ENCODE measurements around the gene PPAN.

Gene PPAN

DNA sequence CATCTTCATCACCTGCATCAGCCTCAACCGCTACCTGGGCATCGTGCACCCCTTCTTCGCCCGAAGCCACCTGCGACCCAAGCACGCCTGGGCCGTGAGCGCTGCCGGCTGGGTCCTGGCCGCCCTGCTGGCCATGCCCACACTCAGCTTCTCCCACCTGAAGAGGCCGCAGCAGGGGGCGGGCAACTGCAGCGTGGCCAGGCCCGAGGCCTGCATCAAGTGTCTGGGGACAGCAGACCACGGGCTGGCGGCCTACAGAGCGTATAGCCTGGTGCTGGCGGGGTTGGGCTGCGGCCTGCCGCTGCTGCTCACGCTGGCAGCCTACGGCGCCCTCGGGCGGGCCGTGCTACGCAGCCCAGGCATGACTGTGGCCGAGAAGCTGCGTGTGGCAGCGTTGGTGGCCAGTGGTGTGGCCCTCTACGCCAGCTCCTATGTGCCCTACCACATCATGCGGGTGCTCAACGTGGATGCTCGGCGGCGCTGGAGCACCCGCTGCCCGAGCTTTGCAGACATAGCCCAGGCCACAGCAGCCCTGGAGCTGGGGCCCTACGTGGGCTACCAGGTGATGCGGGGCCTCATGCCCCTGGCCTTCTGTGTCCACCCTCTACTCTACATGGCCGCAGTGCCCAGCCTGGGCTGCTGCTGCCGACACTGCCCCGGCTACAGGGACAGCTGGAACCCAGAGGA lies 7.9 kb downstream of the PPAN start:
- DNase-seq (ENCODE audit: low read depth): no peak

DNA sequence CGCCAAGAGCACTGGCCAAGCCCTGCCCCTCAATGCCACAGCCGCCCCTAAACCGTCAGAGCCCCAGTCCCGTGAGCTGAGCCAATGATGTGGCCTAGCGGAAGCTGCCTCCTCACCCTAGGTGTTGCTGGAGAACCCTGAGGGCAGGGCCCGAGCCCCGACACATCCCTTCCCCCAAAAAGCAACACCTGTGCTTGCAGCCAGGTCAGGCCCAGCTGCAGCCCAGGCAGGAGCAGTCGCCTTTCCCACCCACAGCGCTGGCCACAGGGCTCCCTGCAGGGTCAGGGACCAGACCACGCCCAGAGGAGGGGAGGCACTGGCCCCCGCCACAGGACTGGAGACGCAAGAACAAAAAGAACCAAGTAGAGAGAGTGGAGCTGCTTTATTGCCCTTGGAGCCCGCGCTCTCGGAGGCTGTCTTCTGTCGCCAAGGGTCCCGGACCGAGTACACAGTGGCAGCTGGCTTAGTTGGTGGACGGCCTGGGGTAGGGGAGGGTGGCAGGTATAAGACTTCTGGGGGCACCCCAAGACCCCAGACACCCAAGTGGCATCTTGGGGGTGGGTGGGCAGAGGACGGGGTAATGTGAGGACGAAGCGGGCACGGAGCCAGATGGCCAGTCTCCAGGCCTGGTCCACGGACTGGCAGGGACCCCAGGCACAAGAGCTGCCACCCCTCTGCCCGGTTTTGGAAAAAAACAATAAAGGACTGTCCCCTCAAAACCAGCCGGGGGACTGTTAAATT lies 8.7 kb downstream of the PPAN start:
- no peak for DNase-seq (ENCODE audit: low read depth)

DNA sequence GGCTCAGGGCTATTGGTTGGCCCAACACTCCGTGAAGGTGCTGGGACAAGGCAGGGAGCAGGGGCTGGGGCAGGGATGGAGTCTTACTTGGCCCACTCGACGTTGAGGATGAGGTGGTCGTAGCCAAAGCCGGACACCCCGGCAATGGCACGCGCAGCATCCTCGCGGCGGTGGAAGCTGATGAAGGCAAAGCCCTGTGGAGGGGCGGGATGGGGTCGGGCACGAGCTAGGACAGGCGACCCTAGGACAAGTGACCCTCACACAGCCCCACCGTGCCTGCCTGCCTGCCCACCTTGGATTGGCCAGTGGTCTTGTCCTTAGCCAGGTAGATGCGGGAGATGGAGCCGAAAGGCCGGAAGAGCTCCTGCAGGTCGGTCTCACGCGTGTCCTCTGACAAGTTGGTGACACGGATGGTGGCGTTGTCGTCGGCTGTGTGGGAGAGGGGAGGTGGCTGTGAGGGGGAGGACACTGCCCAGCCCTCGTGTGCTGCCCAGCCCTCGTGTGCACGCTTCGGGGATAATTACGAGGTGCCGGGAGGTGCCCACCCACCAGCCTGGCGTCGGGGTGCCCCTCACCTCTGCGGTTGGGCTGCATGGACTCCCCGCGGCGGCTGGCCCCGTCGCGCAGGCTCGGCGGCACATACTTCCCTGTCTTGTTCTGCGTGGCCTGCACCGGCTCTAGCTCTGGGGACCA lies 9.4 kb downstream of the PPAN start:
- DNase-seq (ENCODE audit: low read depth): no peak

DNA sequence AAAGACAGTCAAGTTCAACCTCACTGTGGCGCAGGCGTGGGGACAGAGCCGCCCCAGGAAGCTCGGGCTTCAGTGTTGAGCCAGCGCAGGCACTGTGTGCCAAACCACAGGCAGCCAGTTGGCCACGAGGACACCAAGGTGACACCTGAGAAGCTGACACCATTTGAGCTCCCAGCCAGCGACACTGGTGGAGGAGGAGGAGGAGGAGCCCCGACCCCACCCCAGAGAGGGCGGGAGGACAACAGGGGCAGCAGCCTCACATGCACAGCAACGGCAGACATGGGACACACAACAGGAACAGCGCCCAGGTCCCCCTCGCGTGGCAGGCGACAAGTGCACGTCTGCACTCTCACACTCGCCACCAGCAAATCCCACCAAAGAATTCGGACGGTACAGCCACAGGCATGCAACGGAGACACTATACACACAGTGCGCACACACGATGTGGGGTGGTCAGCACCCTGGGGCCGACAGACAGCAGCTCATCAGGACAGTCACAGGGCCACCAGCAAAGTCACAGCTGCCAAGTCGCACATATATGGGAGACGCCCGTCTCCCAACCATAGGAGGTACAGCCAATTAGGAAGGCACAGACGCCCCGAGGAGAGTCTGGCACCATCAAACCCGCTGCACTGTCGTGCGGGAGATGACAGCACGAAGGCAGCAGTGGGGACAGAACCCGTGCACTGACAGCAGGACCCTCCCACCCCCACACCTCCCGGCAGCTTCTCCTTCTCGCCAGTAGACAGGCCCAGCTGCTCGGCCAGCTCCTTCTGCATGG lies 10.1 kb downstream of the PPAN start:
- DNase-seq (ENCODE audit: low read depth): no peak

DNA sequence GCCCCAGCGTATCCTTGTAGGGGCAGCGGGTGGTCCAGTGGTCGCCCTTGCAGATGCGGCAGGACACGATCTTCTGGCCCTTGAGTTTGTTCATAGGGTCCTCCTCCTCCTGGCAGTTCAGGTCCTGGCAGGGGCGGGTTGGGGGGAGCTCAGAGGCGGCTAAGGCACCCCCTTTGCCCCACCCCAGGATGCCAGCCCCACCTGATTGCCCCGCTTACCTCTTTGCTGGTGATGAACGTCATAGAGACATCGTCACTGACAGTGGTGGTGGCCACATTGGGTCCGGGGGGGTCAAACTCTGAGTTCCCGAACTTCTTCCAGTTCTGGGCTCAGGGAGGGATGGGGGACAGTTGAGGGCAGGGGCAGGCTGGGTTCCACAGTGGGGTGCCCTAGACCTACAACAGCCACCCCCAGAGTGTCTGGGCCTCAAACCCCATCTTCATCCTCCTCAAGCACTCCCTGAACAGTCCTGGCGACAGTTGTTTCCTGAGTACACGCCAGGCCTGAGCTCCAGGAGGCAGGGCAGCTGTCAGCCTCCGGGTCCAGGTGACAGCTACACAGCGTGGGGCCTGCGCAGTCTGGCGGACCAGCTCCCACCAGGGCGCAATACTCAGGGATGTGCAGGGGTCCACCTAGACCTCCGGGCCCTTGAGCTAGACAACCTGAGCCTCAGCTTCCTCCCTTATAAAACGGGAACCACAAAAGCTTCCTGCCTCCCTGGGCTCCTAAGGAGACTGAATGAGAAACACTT lies 10.9 kb downstream of the PPAN start:
- no peak for DNase-seq (ENCODE audit: low read depth)

DNA sequence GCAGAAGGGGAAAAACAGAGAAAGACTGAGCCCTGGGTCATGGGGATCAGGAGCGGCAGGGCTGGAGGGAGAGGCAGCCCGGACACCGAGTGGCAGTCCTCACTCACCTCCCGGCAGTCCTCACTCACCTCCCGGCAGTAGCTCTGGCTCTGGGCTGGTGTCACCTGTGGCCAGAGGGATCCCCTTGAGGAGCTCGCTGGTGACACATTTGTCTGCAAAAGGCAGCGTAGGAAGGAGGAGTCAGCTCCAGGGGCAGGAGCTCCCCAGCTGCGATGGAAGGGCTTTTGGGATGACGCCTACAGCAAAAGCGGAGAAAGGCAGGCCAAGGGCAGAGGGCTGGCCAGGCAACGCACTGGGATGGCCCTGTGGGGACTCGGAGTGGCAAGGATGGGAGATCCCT lies 12.8 kb downstream of the PPAN start:
- DNase-seq (ENCODE audit: low read depth): no peak

DNA sequence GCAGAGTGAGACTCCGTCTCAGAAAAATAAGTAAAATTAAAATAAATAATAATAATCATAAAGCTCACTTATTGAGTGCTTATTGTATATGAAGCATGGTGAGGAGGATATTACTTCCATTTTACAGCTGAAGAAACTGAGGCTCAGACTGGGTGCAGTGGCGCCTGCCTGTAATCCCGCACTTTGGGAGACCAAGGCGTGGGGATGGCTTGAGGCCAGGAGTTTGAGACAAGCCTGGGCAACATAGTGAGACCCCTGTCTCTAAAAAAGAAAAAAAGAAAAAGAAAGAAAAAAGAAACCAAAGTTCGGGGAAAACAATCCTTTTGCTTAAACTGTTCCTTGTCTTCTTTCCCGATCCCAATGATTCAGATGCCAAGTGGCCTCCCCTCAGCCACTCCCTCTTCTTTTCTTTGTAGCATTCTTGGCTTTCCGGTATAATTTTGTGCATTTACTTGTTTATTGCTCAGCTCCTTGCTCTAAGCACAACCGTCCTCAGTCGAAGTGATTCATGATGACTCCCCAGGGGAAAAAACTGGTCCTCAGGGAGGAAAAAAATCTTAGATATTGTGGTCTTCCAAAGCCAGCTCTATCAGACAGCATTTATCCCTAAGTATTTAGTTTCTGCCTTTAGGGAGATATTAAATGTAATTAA lies 14.5 kb downstream of the PPAN start:
- DNase-seq (ENCODE audit: low read depth): no peak

DNA sequence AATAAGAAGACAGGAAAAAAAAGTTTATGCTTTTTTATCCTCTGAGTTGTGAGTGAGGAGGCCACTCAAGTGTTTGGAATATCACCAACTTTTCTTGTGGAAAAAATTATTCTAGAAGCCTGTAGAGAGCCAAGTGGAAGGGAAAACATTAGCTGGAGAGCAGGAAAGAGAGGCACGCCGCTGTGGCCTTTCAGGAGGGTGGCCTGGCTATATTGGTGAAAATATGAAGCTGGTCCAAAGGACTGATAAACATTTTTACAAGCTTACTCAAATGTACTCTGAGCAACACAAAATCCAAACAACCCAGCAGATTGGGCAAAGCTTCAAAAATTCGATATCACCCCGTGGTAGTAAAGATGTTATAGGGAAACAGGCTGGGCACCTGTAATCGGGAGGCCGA lies 15.9 kb downstream of the PPAN start:
- no peak for DNase-seq (ENCODE audit: low read depth)

DNA sequence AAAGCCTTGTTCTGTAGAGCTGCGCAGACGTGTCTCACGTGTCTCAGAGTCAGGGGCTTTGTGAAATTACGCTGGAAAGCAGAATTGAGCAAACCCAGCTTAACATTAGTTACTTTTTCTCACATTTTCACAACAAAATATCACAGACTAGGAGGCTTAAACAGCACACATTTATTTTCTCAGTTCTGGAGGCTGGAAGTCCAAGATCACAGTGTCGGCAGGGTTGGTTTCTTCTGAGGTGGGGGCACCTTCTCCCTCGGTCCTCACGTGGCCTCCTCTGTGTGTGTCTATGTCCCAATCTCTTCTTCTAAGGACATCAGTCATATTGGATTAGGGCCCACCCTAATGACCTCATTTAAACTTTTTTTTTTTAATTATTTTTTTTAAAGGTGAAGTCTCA lies 18.3 kb downstream of the PPAN start:
- DNase-seq (ENCODE audit: low read depth): no peak

DNA sequence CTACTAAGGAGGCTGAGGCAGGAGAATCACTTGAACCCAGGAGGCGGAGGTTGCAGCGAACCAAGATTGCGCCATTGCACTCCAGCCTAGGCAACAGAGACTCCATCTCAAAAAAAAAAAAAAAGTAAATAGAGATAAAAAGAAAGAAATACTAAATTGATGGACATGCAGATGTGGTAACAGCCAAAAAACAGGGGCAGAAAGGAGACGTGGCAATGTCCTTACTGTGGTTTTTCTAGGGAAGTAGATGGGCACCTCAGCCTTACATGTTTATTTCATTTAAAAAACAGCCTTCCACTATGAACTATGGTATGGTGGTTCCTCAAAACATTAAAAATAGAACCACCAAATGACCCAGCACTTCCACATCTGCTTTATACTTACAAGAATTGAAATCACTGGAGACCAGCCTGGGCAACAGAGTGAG lies 20.1 kb downstream of the PPAN start:
- no peak for DNase-seq (ENCODE audit: low read depth)

DNA sequence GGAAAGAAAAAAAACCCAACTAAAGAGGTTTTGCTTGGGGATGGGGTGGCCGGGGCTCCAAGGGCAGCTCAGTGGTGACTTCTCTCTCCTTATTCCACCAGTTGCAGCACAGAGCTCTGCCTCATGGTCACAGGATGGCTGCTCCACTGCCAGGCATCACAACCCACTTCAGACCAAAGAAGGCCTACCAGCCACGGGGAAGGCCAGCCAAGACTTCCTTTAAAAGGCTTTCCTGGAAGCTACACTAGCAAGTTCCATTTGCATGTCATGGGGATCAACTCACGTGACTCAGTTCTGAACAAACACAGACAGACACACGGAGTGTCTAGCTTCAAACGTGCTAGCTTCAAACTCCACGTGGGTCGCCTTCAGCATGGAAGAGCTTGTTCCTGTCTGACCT lies 26.7 kb downstream of the PPAN start:
- DNase-seq (ENCODE audit: low read depth): no peak

DNA sequence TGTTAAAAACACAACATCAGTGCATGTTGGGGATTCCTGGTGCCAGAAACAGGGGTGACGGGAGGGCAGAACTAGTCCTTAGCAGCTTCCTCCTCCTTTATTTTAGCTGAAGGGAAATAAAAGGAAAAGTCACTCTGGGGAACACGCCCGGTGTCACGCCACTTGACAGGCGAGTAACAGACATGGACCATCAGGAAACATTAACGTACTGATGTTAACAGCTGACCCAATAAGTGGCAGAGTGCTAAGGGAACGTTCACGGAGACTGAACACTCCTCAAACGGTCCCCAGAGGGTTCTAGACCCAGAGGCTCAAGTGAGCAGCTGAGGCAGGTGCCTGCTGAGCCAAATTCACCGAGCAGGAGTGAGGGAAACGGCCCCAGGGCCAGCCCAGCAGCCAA lies 27.4 kb downstream of the PPAN start:
- DNase-seq (ENCODE audit: low read depth): no peak

DNA sequence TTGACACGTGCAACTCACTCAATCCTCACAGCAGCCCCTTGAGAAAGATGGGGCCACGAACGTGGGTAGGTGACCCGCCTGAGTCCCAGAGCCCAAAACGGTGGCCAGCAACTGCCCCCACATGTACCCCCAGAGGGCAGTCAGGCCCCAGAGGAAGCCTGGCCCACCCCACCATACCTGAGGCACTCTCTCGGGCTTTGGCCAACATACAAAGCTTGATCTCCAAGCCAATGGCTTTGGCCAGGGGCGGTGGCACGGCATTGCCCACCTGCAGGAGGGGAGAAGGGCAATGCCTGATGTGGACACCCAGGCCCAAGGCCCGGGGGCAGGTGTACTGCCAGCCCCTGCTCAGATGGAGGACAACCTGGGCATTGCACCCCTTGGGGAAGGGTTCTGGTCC lies 27.9 kb downstream of the PPAN start:
- no peak for DNase-seq (ENCODE audit: low read depth)

DNA sequence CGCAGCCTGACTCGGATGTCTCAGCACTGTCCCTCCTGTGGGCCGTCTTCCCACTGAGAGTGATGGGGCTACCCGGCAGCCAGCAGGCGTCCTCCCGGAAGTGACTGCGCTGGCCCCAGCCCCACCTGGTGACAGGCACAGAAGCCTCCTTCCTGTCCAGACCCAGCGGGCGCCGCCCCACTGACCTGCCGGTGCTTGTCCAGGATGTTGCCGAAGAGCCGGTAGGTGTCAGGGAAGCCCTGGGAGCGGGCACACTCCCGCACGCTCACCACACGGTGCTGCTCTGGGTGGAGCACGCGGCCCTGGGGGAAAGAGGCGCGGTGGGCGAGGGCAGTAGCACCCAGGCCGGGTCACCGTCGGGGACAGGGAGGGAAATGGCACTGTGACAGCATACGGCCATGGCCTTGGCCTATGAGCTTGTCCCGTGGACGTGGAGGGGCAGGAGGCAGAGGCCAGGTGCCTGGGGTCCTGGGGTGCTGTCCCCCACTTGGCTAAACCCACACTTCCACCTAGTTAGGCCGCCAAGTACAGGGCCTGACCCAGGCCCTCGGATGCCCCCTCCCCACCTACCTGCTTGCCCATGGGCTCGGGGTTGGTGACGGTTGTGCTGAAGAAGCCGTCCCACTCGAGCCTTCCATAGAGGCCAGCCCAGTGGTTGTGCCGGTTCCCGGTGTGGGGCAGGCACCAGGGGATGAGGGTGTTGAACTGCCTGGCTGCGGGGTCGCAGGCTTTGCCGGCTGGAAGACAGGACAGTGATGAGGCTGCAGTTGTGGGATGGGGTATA lies 29.6 kb downstream of the PPAN start:
- DNase-seq (ENCODE audit: low read depth): no peak

DNA sequence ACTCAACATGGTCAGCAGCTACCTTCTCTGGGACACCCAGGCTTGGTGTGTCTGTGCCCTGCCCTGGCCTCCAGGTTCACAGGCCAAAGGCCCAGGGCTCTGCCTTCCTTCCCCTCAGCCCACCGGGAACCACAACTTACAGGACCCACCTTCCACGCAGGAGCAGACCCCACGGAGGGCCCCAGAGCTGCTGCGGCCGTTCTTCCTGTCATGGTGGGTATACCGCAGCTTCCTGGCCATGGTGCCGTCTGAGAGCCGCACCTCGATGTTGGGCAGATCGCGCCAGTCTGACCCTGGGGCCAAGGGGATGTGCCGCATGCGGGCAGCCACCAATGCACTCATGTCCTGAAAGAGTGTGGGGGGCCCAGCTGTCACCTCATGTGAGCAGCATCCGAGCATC lies 30.8 kb downstream of the PPAN start:
- DNase-seq (ENCODE audit: low read depth): no peak

DNA sequence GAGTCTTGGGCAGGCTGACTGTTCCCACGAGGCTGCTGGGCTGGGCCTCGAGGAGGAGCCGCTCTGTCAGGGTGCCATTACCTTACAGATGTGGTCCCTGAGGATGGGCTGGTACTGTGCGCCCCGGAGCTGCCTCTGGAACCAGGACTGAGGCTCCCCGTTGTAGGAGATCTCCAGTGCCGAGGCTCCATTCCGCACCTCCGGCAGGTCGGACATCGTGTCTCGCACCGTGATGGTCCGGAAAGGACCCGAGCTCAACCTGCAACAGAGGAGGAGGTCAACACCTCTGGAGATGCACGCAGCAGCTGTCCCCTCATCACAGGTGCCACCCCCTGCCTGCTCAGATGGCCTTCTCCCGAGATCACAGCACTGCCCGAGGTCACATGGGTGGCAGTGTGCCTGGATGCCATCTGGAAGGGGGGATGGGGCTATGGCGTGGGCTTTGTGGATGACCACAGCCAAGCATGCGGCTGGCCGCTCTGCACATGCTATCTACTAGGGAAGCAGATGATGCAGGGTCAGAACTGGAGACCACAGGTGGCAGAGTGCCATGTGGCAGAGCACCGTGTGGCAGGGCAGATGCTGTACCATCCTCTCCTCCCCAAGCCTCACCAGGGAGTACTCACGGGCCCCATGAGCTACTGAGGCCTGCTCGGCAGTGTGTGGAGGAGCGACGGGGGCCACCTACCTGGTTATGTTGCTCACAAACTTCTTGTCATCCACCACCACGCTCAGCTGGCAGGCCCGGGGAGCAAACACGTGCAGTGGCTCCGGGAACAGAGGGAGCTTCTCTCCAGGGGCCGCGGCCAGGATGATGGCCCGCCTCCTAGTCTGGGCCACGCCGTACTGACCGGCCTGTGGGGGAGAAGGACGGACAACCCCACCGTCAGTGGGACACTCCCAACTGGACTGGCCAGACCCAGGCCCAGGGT lies 31.9 kb downstream of the PPAN start:
- DNase-seq (ENCODE audit: low read depth): no peak

DNA sequence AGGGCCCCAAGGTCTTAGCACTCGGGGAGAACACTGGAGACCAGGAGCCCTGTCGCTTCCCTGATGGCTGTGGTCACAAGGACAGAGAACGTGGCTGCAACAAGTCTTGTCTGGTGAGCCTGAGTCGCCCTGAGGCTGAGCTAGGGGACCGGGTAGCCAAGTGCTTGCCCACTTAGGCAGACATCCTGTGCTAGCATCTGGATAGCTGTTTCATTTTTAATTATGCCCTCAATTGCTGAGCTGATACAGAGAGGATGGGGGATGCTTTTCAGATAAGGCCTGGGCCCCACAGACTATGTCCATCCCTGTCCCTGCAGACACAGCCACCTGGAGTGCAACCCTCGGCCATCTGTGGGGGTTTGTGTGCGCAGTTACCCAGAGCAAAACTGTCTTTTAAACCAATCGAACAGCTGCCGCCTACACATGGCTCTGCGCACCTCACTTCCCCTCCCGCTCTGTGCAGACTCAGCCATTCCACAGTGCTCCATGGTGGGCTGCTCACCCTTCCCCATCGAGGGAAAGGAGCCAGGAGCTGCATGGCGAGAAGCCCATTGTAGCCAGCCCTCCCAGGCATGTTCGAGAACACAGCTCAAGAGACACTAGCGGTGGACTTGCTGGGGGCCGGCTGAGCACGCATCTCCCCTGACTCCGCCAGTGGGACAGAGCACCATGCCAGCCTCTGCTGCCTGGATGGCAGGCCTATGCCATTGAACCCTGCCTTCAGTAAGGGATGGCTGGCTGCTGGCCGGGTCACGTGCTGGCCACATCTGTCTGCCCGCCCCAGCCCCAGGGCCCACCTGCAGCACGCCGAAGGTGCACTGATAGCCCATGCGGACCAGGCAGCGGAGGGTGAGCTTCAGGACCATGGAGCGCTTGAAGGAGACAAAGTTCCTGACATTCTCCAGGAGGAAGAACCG lies 33.0 kb downstream of the PPAN start:
- no peak for DNase-seq (ENCODE audit: low read depth)

DNA sequence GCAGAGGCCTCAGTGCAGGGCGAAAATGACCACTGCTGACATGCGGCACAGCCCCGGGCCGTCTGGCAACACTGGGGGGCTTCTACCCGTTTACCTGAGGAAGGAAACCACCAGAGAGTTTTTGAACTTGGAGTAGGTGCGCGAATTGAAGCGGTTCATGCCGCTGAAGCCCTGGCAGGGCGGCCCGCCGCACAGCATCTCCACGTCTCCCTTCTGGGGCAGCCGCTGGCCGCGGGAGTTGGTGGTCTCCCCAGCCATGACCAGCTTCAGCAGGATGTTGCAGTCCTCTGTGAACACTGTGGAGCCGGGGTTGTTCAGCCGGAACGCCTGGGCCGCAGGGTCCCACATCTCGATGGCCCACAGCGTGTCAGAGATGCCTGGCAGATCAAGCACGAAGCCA lies 33.8 kb downstream of the PPAN start:
- DNase-seq (ENCODE audit: low read depth): no peak
